HG02759 (cell line): ENCODE measurements around the gene HTR6.
A peak's percentile ranks its signal among the peaks of the same experiment; 100 is the strongest.

Experiments used
- ATAC-seq: cut with Tn5 transposase; IDR thresholded peaks from one replicate; pipeline ENCODE4 v1.9.1; 2021; ENCODE audit warnings: mild to moderate bottlenecking, moderate library complexity; ENCODE audit not compliant: unreplicated experiment

HTR6 gene

GRCh38 chr1:19715334-19716203 lies 50.9 kb downstream of the HTR6 start:
- peak; percentile 63 for ATAC-seq

GRCh38 chr1:19717467-19717866 lies 52.8 kb downstream of the HTR6 start:
- no peak for ATAC-seq

GRCh38 chr1:19720174-19720573 lies 55.5 kb downstream of the HTR6 start:
- ATAC-seq = no peak

- no peak for ATAC-seq
These were observed 56.3 kb downstream of the HTR6 start for GRCh38 chr1:19720973-19721372.

- ATAC-seq = no peak
These were observed 59.2 kb downstream of the HTR6 start for GRCh38 chr1:19723874-19724273.

GRCh38 chr1:19725606-19726005 lies 60.9 kb downstream of the HTR6 start:
- ATAC-seq = no peak

- ATAC-seq = no peak
These were observed 63.9 kb downstream of the HTR6 start for GRCh38 chr1:19728413-19729145.

- no peak for ATAC-seq
These were observed 65.6 kb downstream of the HTR6 start for GRCh38 chr1:19730232-19730631.
